GM21381 (cell line): ENCODE measurements around the gene DHX30.
"Not testable (repeated sequence)": the region's sequence is repeated elsewhere in the genome, so short reads cannot be mapped to it uniquely, and the experiment has no call there.

Source experiments
- ATAC-seq: cut with Tn5 transposase; IDR thresholded peaks from one replicate; pipeline ENCODE4 v1.9.1; 2021; ENCODE audit warnings: mild to moderate bottlenecking, moderate library complexity; ENCODE audit not compliant: unreplicated experiment

The DHX30 gene

GRCh38 chr3:47874438-47874837 is 71.5 kb downstream of the DHX30 start:
- ATAC-seq: no peak

GRCh38 chr3:47874913-47875312 is 72.0 kb downstream of the DHX30 start:
- ATAC-seq: no peak

- ATAC-seq: no peak
Observed at GRCh38 chr3:47877290-47877689, 74.4 kb downstream of the DHX30 start.

GRCh38 chr3:47877719-47878118 is 74.8 kb downstream of the DHX30 start:
- ATAC-seq: no peak

- ATAC-seq: no peak
Observed at GRCh38 chr3:47882338-47882737, 79.4 kb downstream of the DHX30 start.

- no peak for ATAC-seq
Observed at GRCh38 chr3:47884603-47885002, 81.7 kb downstream of the DHX30 start.

GRCh38 chr3:47885168-47885567 is 82.2 kb downstream of the DHX30 start:
- no peak for ATAC-seq

GRCh38 chr3:47887991-47888390 is 85.1 kb downstream of the DHX30 start:
- not testable (repeated sequence) for ATAC-seq

- no peak for ATAC-seq
Observed at GRCh38 chr3:47888986-47889757, 86.2 kb downstream of the DHX30 start.

- no peak for ATAC-seq
Observed at GRCh38 chr3:47890126-47890827, 87.3 kb downstream of the DHX30 start.

GRCh38 chr3:47890828-47891612 is 88.1 kb downstream of the DHX30 start:
- no peak for ATAC-seq

- no peak for ATAC-seq
Observed at GRCh38 chr3:47891613-47892005, 88.7 kb downstream of the DHX30 start.

- ATAC-seq: no peak
Observed at GRCh38 chr3:47892286-47893040, 89.5 kb downstream of the DHX30 start.

GRCh38 chr3:47895241-47895640 is 92.3 kb downstream of the DHX30 start:
- ATAC-seq: no peak

- ATAC-seq: no peak
Observed at GRCh38 chr3:47896736-47897135, 93.8 kb downstream of the DHX30 start.

- ATAC-seq: no peak
Observed at GRCh38 chr3:47897954-47898353, 95.0 kb downstream of the DHX30 start.

GRCh38 chr3:47899495-47900108 is 96.7 kb downstream of the DHX30 start:
- ATAC-seq: no peak
